GM12878 (cell line): Measurements from ENCODE around the gene SALL1. TPM values are rescaled to one million over a fixed set of nuclear protein-coding genes. Genes with fewer than 3 reads are reported as not detected.

Experiments
- ATAC-seq: fragments of 200-7000 bp; cut with Tn5 transposase; 3 replicates; pipeline ENCODE4 v1.9.1; 2020; ENCODE audit warnings: mild to moderate bottlenecking, moderate library complexity
- BruUV-seq: library from RNA; stranded (reverse); fragments of 400-500 nt; replicated peaks from 2 replicates; lab custom pipeline; 2021; lab: Mats Ljungman, UMichigan
- CTCF ChIA-PET: fragments of 300-600 bp; sonication (Branson Sonifier 250); formaldehyde crosslinking; extraction: SDS; loops from one replicate; lab custom pipeline; 2021; ENCODE audit warnings: inconsistent platforms; lab: Yijun Ruan, JAX
- POLR2A ChIA-PET: fragments of 350-600 bp; formaldehyde crosslinking; extraction: SDS; loops from one replicate; lab custom pipeline; 2021; ENCODE audit warnings: inconsistent platforms; lab: Charles Lee
- RAD21 ChIA-PET: fragments of 300-600 bp; sonication (Branson Sonifier 250); formaldehyde crosslinking; loops from one replicate; lab custom pipeline; 2023; ENCODE audit warnings: antibody characterized with exemption; ENCODE audit not compliant: unreplicated experiment; lab: Charles Lee
- SMC1A ChIA-PET: fragments of 300-600 bp; sonication (Branson Sonifier 250); formaldehyde crosslinking; loops from one replicate; lab custom pipeline; 2023; ENCODE audit not compliant: unreplicated experiment, uncharacterized antibody; lab: Charles Lee
- DNase-seq: peaks from one replicate; pipeline ENCODE4 v3.0.0-alpha.2; 2011; ENCODE audit warnings: low read depth, low spot score
- FAIRE-seq: peaks from 3 replicates; lab custom pipeline; 2011; peaks lifted over from hg19 to GRCh38; lab: Jason Lieb, UNC
- H2AFZ ChIP-seq: 2 replicates; pipeline ENCODE4 v1.6.0; 2011; ENCODE audit warnings: low read depth, low read length, control low read depth; ENCODE audit not compliant: control insufficient read depth
- H3K27ac ChIP-seq: 2 replicates; pipeline ENCODE4 v1.5.1; 2011; ENCODE audit warnings: control low read depth; ENCODE audit not compliant: control insufficient read depth, insufficient read depth
- H3K27me3 ChIP-seq, 2 experiments: replicated peaks in 1 of 2; 2 replicates each; pipeline versions ENCODE4 v1.6.0 to v1.6.1; 2011; ENCODE audit warnings: low read length in 1 of 2; ENCODE audit not compliant: control insufficient read depth in 2 of 2, insufficient read depth in 2 of 2
- H3K36me3 ChIP-seq, 2 experiments: 2 replicates each; pipeline ENCODE4 v1.5.1; 2011; ENCODE audit warnings: low read length in 1 of 2; ENCODE audit not compliant: control insufficient read depth in 2 of 2, insufficient read depth in 2 of 2
- H3K4me1 ChIP-seq: 2 replicates; pipeline ENCODE4 v1.6.1; 2011; ENCODE audit warnings: mild to moderate bottlenecking, low read length, moderate library complexity, mixed read lengths; ENCODE audit not compliant: control insufficient read depth, insufficient read depth
- H3K4me2 ChIP-seq: 2 replicates; pipeline ENCODE4 v1.6.0; 2011; ENCODE audit warnings: control low read depth; ENCODE audit not compliant: control insufficient read depth, insufficient read depth
- H3K4me3 ChIP-seq: fragments of 200-600 bp; sonication (generic); 2 replicates; pipeline ENCODE4 v1.5.1; 2016
- H3K79me2 ChIP-seq: 2 replicates; pipeline ENCODE4 v1.6.0; 2011; ENCODE audit warnings: low read length; ENCODE audit not compliant: control insufficient read depth, insufficient read depth
- H3K9ac ChIP-seq: 2 replicates; pipeline ENCODE4 v1.8.0; 2011; ENCODE audit warnings: low read length, control low read depth, mixed read lengths; ENCODE audit not compliant: control insufficient read depth, insufficient read depth
- H3K9me3 ChIP-seq: replicated peaks from 3 replicates; pipeline ENCODE4 v1.5.1; 2011; ENCODE audit warnings: mild to moderate bottlenecking, low read length; ENCODE audit not compliant: control insufficient read depth, insufficient read depth
- H4K20me1 ChIP-seq: 2 replicates; pipeline ENCODE4 v1.6.0; 2011; ENCODE audit not compliant: control insufficient read depth, insufficient read depth
- CBX3 ChIP-seq: fragments of 200-600 bp; sonication (generic); IDR thresholded peaks from 2 replicates; pipeline ENCODE4 v1.6.1; 2016; ENCODE audit warnings: low read depth, borderline replicate concordance
- EZH2 ChIP-seq: IDR thresholded peaks from 2 replicates; pipeline ENCODE4 v1.6.1; 2012; ENCODE audit warnings: low read depth, mild to moderate bottlenecking, control low read depth, inconsistent platforms, low read length, borderline replicate concordance; ENCODE audit not compliant: control insufficient read depth
- SMAD5 ChIP-seq: IDR thresholded peaks from 2 replicates; pipeline ENCODE4 v1.6.1; 2016; ENCODE audit warnings: antibody characterized with exemption, low read depth
- ZNF217 ChIP-seq: fragments of 450-650 bp; IDR thresholded peaks from 2 replicates; pipeline ENCODE4 v1.6.1; 2017; ENCODE audit warnings: antibody characterized with exemption, mild to moderate bottlenecking
- WGBS: methylation state at CpG from one replicate; pipeline ENCODE4 v1.1.6; 2016; ENCODE audit warnings: low lambda C conversion rate; ENCODE audit not compliant: insufficient replicate concordance, insufficient coverage; ENCODE audit errors: missing lambda C conversion rate; 5-methylcytosine and 5-hydroxymethylcytosine counted together
- in situ Hi-C: fragments of 300-500 bp; cut with MboI; formaldehyde crosslinking; loops from 9 replicates; pipeline ENCODE4 v1.14.3; 2018; ENCODE audit warnings: mixed read lengths
- intact Hi-C: fragments of 100-400 bp; cut with micrococcal nuclease; formaldehyde crosslinking; loops from one replicate; pipeline ENCODE4 v1.14.2; 2022; ENCODE audit not compliant: unreplicated experiment
- polyA plus RNA-seq, 11 experiments: library from polyadenylated mRNA; depleted of rRNA in 4 of 11; unstranded in 6 of 11; stranded (reverse) in 5 of 11; fragments of >200 nt; fragmentation: Nextera tagmentation in 4 of 11; fragmentation: Illumina TruSeq in 1 of 11; extraction: Ambion mirVana in 4 of 11; extraction: Trizol in 1 of 11; gene quantifications; 1 replicate in 1 of 11; 2 replicates in 10 of 11; pipeline versions ENCODE4 v1.2.1 to v1.2.3, GENCODE V29; 2011 to 2016; ENCODE audit warnings: inconsistent platforms in 2 of 11, missing spikeins in 2 of 11, low read depth in 1 of 11
- total RNA-seq, 4 experiments: library from RNA; depleted of rRNA in 3 of 4; stranded (reverse); fragments of >200 nt in 3 of 4; fragmentation: Illumina TruSeq in 1 of 4; extraction: Trizol in 1 of 4; gene quantifications; 2 replicates each; pipeline versions ENCODE4 v1.2.1 to v1.2.3, GENCODE V29; 2013 to 2021
- TF ChIP-seq, protein P1 (sequence below): IDR thresholded peaks from 2 replicates; pipeline ENCODE4 v1.6.1; 2012; ENCODE audit warnings: improper control_type of control experiment, low read depth, low read length; ENCODE audit not compliant: insufficient replicate concordance
- TF ChIP-seq, protein P2 (sequence below): fragments of 450-650 bp; IDR thresholded peaks from 2 replicates; pipeline ENCODE4 v1.6.1; 2017; ENCODE audit warnings: mild to moderate bottlenecking
- TF ChIP-seq, protein P3 (sequence below): fragments of 450-650 bp; IDR thresholded peaks from 2 replicates; pipeline ENCODE4 v1.6.1; 2017; ENCODE audit warnings: borderline replicate concordance

Gene SALL1
- total and polyA plus RNA-seq, 10 of the 15 experiments (the other 5 are each of a cell fraction or from before 2014, with no cell fraction given) = 0.01 to 0.08 (median 0.03) TPM; not detected in 6

GRCh38 chr16:51159865-51160264, 8.8 kb upstream of the SALL1 start:
- Histone ChIP-seq H3K9me3 (no peaks in the 10 kb centered on the region), H2AFZ (no peak overlapping the region), H4K20me1 (no peaks in the 10 kb centered on the region), H3K9ac (no peak overlapping the region), H3K4me2 (no peak overlapping the region), H3K4me1 (no peaks in the 10 kb centered on the region), H3K79me2 (no peaks in the 10 kb centered on the region), H3K4me3 (no peak overlapping the region), H3K27me3 (peaks cover 2 to 6% of the 10 kb centered on the region in 2 experiments; a peak in 1 of 4 replicates), H3K27ac (no peak overlapping the region), H3K36me3 (no peaks in the 10 kb centered on the region)
- RAD21 ChIA-PET = no interaction called here
- FAIRE-seq = no peak
- SMC1A ChIA-PET = no interaction called here
- intact Hi-C loops (no loop called here), in situ Hi-C loops (no loop called here)
- no TSS peak for BruUV-seq
- POLR2A ChIA-PET = no interaction called here
- ATAC-seq = no peak
- CTCF ChIA-PET = no interaction called here
- WGBS = 11% methylated on average over 6 of the region's 6 CpGs
- no peak for DNase-seq
- TF ChIP-seq, protein P1, sequence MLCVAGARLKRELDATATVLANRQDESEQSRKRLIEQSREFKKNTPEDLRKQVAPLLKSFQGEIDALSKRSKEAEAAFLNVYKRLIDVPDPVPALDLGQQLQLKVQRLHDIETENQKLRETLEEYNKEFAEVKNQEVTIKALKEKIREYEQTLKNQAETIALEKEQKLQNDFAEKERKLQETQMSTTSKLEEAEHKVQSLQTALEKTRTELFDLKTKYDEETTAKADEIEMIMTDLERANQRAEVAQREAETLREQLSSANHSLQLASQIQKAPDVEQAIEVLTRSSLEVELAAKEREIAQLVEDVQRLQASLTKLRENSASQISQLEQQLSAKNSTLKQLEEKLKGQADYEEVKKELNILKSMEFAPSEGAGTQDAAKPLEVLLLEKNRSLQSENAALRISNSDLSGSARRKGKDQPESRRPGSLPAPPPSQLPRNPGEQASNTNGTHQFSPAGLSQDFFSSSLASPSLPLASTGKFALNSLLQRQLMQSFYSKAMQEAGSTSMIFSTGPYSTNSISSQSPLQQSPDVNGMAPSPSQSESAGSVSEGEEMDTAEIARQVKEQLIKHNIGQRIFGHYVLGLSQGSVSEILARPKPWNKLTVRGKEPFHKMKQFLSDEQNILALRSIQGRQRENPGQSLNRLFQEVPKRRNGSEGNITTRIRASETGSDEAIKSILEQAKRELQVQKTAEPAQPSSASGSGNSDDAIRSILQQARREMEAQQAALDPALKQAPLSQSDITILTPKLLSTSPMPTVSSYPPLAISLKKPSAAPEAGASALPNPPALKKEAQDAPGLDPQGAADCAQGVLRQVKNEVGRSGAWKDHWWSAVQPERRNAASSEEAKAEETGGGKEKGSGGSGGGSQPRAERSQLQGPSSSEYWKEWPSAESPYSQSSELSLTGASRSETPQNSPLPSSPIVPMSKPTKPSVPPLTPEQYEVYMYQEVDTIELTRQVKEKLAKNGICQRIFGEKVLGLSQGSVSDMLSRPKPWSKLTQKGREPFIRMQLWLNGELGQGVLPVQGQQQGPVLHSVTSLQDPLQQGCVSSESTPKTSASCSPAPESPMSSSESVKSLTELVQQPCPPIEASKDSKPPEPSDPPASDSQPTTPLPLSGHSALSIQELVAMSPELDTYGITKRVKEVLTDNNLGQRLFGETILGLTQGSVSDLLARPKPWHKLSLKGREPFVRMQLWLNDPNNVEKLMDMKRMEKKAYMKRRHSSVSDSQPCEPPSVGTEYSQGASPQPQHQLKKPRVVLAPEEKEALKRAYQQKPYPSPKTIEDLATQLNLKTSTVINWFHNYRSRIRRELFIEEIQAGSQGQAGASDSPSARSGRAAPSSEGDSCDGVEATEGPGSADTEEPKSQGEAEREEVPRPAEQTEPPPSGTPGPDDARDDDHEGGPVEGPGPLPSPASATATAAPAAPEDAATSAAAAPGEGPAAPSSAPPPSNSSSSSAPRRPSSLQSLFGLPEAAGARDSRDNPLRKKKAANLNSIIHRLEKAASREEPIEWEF = no peak
- TF ChIP-seq SMAD5 = no peak
- TF ChIP-seq, protein P2, sequence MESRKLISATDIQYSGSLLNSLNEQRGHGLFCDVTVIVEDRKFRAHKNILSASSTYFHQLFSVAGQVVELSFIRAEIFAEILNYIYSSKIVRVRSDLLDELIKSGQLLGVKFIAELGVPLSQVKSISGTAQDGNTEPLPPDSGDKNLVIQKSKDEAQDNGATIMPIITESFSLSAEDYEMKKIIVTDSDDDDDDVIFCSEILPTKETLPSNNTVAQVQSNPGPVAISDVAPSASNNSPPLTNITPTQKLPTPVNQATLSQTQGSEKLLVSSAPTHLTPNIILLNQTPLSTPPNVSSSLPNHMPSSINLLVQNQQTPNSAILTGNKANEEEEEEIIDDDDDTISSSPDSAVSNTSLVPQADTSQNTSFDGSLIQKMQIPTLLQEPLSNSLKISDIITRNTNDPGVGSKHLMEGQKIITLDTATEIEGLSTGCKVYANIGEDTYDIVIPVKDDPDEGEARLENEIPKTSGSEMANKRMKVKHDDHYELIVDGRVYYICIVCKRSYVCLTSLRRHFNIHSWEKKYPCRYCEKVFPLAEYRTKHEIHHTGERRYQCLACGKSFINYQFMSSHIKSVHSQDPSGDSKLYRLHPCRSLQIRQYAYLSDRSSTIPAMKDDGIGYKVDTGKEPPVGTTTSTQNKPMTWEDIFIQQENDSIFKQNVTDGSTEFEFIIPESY = no peak
- TF ChIP-seq ZNF217 = no peak
- TF ChIP-seq, protein P3, sequence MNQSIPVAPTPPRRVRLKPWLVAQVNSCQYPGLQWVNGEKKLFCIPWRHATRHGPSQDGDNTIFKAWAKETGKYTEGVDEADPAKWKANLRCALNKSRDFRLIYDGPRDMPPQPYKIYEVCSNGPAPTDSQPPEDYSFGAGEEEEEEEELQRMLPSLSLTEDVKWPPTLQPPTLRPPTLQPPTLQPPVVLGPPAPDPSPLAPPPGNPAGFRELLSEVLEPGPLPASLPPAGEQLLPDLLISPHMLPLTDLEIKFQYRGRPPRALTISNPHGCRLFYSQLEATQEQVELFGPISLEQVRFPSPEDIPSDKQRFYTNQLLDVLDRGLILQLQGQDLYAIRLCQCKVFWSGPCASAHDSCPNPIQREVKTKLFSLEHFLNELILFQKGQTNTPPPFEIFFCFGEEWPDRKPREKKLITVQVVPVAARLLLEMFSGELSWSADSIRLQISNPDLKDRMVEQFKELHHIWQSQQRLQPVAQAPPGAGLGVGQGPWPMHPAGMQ = no peak
- TF ChIP-seq EZH2 = no peak
- TF ChIP-seq CBX3 = no peak
